HepG2 (cell line): ENCODE data around the gene SAP30.

ENCODE experiments used
- ELF4 ChIP-seq: sonication (generic); formaldehyde crosslinking; IDR thresholded peaks from 2 replicates; pipeline ENCODE4 v1.5.0; 2020; ENCODE audit warnings: missing genetic modification reagents, mild to moderate bottlenecking, moderate library complexity, borderline replicate concordance
- FOXA1 ChIP-seq, 2 experiments: fragments of 450-650 bp in 1 of 2; sonication (generic) in 1 of 2; formaldehyde crosslinking in 1 of 2; IDR thresholded peaks; 2 replicates each; pipeline versions ENCODE4 v1.4.0 to v1.6.1; 2016 to 2020; ENCODE audit warnings: missing genetic modification reagents in 1 of 2
- SP5 ChIP-seq: IDR thresholded peaks from 2 replicates; pipeline ENCODE4 v1.6.1; 2016; ENCODE audit warnings: low read depth, borderline replicate concordance
- TF ChIP-seq, protein P1 (sequence below): sonication (generic); formaldehyde crosslinking; IDR thresholded peaks from 2 replicates; pipeline ENCODE4 v1.4.0; 2020; ENCODE audit warnings: mild to moderate bottlenecking, missing genetic modification reagents
- TF ChIP-seq, protein P2 (sequence below): sonication (generic); formaldehyde crosslinking; IDR thresholded peaks from 2 replicates; pipeline ENCODE4 v1.8.1; 2023; ENCODE audit warnings: missing genetic modification reagents, mild to moderate bottlenecking, borderline replicate concordance
- TF ChIP-seq, protein P3 (sequence below): IDR thresholded peaks from 2 replicates; pipeline ENCODE4 v1.6.1; 2012; ENCODE audit warnings: inconsistent platforms

DNA sequence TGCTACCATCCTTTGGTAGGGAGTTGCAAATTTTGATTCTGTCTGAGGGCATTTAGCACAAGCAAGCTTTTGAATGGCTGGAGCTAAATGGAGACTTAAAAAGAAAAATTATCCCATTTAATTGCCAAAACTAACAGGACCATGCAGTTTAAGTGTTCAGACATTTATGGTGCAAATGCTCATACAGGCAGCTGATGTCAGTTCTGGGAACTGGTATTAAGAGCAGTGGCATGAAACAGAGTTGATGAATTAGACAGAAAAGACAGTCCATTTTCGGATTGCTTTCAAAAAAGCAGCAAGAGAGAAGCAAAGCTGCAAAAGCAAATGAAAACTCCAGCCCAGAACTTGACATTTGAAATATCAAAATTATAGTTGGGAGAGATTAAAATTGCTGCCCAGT, 26.9 kb downstream of the SAP30 start:
- no peak for TF ChIP-seq ELF4 (CRISPR knock-in tag)
- TF ChIP-seq FOXA1 (IDR thresholded peaks at IDR 0.05), result no peak
- TF ChIP-seq FOXA1 (CRISPR knock-in tag; IDR thresholded peaks at IDR 0.05), result no peak
- TF ChIP-seq SP5 (CRISPR knock-in tag), result no peak
- TF ChIP-seq, protein P1, sequence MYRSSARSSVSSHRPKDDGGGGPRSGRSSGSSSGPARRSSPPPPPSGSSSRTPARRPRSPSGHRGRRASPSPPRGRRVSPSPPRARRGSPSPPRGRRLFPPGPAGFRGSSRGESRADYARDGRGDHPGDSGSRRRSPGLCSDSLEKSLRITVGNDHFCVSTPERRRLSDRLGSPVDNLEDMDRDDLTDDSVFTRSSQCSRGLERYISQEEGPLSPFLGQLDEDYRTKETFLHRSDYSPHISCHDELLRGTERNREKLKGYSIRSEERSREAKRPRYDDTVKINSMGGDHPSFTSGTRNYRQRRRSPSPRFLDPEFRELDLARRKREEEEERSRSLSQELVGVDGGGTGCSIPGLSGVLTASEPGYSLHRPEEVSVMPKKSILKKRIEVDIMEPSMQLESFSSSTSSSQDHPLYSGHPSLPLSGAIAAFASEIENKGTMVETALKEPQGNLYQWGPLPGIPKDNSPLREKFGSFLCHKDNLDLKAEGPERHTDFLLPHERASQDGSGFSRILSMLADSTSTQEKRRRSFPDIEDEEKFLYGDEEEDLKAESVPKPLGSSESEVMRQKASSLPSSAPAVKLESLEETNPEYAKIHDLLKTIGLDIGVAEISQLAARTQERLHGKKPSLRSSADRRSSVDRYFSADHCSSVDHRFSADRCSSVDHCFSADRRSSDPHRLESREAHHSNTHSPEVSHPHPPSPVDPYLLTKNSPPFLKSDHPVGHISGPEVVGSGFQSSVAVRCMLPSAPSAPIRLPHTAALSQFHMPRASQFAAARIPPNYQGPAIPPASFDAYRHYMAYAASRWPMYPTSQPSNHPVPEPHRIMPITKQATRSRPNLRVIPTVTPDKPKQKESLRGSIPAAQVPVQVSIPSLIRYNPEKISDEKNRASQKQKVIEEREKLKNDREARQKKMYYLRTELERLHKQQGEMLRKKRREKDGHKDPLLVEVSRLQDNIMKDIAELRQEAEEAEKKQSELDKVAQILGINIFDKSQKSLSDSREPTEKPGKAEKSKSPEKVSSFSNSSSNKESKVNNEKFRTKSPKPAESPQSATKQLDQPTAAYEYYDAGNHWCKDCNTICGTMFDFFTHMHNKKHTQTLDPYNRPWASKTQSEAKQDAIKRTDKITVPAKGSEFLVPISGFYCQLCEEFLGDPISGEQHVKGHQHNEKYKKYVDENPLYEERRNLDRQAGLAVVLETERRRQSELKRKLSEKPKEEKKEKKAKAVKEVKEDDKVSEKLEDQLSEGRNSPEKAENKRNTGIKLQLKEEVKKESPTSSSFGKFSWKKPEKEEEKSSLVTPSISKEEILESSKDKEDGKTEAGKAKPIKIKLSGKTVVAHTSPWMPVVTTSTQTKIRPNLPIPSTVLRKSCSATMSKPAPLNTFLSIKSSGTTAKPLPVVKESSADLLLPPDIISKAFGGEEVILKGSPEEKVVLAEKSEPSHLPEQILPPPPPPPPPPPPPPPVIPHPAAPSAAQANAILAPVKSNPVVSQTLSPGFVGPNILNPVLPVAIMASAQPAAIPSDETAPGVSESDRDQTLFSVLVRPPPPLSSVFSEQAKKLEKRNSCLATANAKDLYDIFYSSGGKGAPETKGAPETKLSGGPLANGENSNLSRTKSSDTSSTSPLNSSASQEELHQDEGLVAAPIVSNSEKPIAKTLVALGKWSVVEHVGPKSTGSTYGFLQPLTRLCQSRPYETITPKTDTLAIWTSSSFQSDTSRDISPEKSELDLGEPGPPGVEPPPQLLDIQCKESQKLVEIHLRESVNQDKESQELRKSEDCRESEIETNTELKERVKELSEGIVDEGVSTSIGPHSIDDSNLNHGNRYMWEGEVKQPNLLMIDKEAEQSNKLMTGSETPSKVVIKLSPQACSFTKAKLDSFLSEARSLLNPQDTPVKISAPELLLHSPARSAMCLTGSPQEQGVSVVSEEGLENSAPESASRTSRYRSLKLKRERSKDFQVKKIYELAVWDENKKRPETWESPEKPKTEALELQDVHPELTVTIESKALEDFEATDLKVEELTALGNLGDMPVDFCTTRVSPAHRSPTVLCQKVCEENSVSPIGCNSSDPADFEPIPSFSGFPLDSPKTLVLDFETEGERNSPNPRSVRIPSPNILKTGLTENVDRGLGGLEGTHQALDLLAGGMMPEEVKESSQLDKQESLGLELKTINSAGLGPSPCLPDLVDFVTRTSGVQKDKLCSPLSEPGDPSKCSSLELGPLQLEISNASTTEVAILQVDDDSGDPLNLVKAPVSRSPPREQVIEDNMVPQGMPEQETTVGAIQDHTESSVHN, result no peak
- TF ChIP-seq, protein P2, sequence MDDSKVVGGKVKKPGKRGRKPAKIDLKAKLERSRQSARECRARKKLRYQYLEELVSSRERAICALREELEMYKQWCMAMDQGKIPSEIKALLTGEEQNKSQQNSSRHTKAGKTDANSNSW (CRISPR knock-in tag), result no peak
- TF ChIP-seq, protein P3, sequence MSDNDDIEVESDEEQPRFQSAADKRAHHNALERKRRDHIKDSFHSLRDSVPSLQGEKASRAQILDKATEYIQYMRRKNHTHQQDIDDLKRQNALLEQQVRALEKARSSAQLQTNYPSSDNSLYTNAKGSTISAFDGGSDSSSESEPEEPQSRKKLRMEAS, result no peak
